HepG2 (cell line): ENCODE data around the gene SPATA25. TPM values are rescaled to one million over a fixed set of nuclear protein-coding genes. Genes with fewer than 3 reads are reported as not detected.
A peak's percentile ranks its signal among the peaks of the same experiment; 100 is the strongest.

ENCODE experiments used
- AHR ChIP-seq: IDR thresholded peaks from 2 replicates; pipeline ENCODE4 v1.6.1; 2018; ENCODE audit warnings: missing genetic modification reagents, missing compliant biosample characterization
- ARNT2 ChIP-seq: sonication (generic); formaldehyde crosslinking; IDR thresholded peaks from 2 replicates; pipeline ENCODE4 v1.8.0; 2022; ENCODE audit warnings: mild to moderate bottlenecking, low read depth, missing genetic modification reagents, moderate library complexity
- BCL6 ChIP-seq: IDR thresholded peaks from 2 replicates; pipeline ENCODE4 v1.6.1; 2016; ENCODE audit warnings: missing genetic modification reagents, missing compliant biosample characterization
- FOXJ3 ChIP-seq: sonication (generic); formaldehyde crosslinking; IDR thresholded peaks from 2 replicates; pipeline ENCODE4 v1.4.0; 2020; ENCODE audit warnings: missing genetic modification reagents, mild to moderate bottlenecking, borderline replicate concordance
- GTF3A ChIP-seq: sonication (generic); formaldehyde crosslinking; conservative IDR thresholded peaks from 2 replicates; pipeline ENCODE4 v1.4.0; 2020; ENCODE audit warnings: mild to moderate bottlenecking, missing genetic modification reagents
- KLF15 ChIP-seq: sonication (generic); formaldehyde crosslinking; IDR thresholded peaks from 2 replicates; pipeline ENCODE4 v1.8.1; 2023; ENCODE audit warnings: borderline replicate concordance, mild to moderate bottlenecking, inconsistent platforms, missing genetic modification reagents, mixed read lengths
- KMT2B ChIP-seq: IDR thresholded peaks from 2 replicates; pipeline ENCODE4 v1.6.1; 2016; ENCODE audit warnings: missing genetic modification reagents, missing compliant biosample characterization
- LCORL ChIP-seq, 2 experiments: fragments of 450-650 bp in 1 of 2; sonication (generic) in 1 of 2; formaldehyde crosslinking in 1 of 2; IDR thresholded peaks; 2 replicates each; pipeline versions ENCODE4 v1.5.0 to v1.6.1; 2017 to 2020; ENCODE audit warnings: antibody characterized with exemption in 1 of 2, missing genetic modification reagents in 1 of 2
- NFIB ChIP-seq: sonication (generic); formaldehyde crosslinking; IDR thresholded peaks from 2 replicates; pipeline ENCODE4 v1.9.0; 2021; ENCODE audit warnings: missing genetic modification reagents, mild to moderate bottlenecking, borderline replicate concordance
- NR2F1 ChIP-seq, 2 experiments: fragments of 450-650 bp in 1 of 2; formaldehyde crosslinking in 1 of 2; IDR thresholded peaks; 2 replicates each; pipeline versions ENCODE4 v1.5.0 to v1.6.1; 2016 to 2020; ENCODE audit warnings: mild to moderate bottlenecking in 1 of 2, missing compliant biosample characterization in 1 of 2, missing genetic modification reagents in 1 of 2, moderate library complexity in 1 of 2
- RBFOX2 ChIP-seq: fragments of 200-400 bp; formaldehyde crosslinking; IDR thresholded peaks from 2 replicates; pipeline ENCODE4 v1.6.1; 2017; ENCODE audit warnings: low read depth, mild to moderate bottlenecking, low read length
- SETDB1 ChIP-seq: sonication (generic); formaldehyde crosslinking; IDR thresholded peaks from 2 replicates; pipeline ENCODE4 v1.5.1; 2020; ENCODE audit warnings: missing genetic modification reagents, mild to moderate bottlenecking, borderline replicate concordance
- SIN3B ChIP-seq: fragments of 150-350 bp; IDR thresholded peaks from 2 replicates; pipeline ENCODE4 v1.6.1; 2014; ENCODE audit warnings: low read length
- ZFX ChIP-seq: sonication (generic); formaldehyde crosslinking; IDR thresholded peaks from 2 replicates; pipeline ENCODE4 v1.4.0; 2020; ENCODE audit warnings: mild to moderate bottlenecking, low read depth, missing genetic modification reagents, moderate library complexity
- ZIK1 ChIP-seq: sonication (generic); formaldehyde crosslinking; IDR thresholded peaks from 2 replicates; pipeline ENCODE4 v1.5.0; 2020; ENCODE audit warnings: mild to moderate bottlenecking, low read depth, missing genetic modification reagents, borderline replicate concordance
- ZMAT3 ChIP-seq: sonication (generic); formaldehyde crosslinking; conservative IDR thresholded peaks from 2 replicates; pipeline ENCODE4 v1.7.0; 2021; ENCODE audit warnings: missing genetic modification reagents
- ZNF382 ChIP-seq: sonication (generic); formaldehyde crosslinking; IDR thresholded peaks from 2 replicates; pipeline ENCODE4 v1.5.0; 2020; ENCODE audit warnings: missing genetic modification reagents, mild to moderate bottlenecking, borderline replicate concordance
- ZNF530 ChIP-seq: sonication (generic); formaldehyde crosslinking; IDR thresholded peaks from 2 replicates; pipeline ENCODE4 v1.5.0; 2020; ENCODE audit warnings: low read depth, mild to moderate bottlenecking, missing genetic modification reagents
- ZNF7 ChIP-seq: IDR thresholded peaks from 2 replicates; pipeline ENCODE4 v1.6.1; 2016; ENCODE audit warnings: missing biosample characterization, missing genetic modification reagents
- ZNF713 ChIP-seq: sonication (generic); formaldehyde crosslinking; IDR thresholded peaks from 2 replicates; pipeline ENCODE4 v1.4.0; 2020; ENCODE audit warnings: mild to moderate bottlenecking, missing genetic modification reagents
- ZNF790 ChIP-seq: sonication (generic); formaldehyde crosslinking; IDR thresholded peaks from 2 replicates; pipeline ENCODE4 v1.8.0; 2022; ENCODE audit warnings: missing genetic modification reagents, mild to moderate bottlenecking, borderline replicate concordance
- ZSCAN12 ChIP-seq: sonication (generic); formaldehyde crosslinking; IDR thresholded peaks from 2 replicates; pipeline ENCODE4 v1.9.0; 2021; ENCODE audit warnings: mild to moderate bottlenecking, missing genetic modification reagents
- polyA plus RNA-seq, 8 experiments: library from polyadenylated mRNA; depleted of rRNA in 3 of 8; stranded (reverse) in 7 of 8; unstranded in 1 of 8; fragments of >200 nt; fragmentation: Illumina TruSeq in 4 of 8; extraction: Trizol in 4 of 8; gene quantifications; 2 replicates each; pipeline versions ENCODE4 v1.2.1 to v1.2.3, GENCODE V29; 2011 to 2016; ENCODE audit warnings: low read depth in 4 of 8, missing spikeins in 1 of 8, mixed read lengths in 1 of 8; ENCODE audit not compliant: insufficient read depth in 1 of 8
- total RNA-seq, 5 experiments: library from RNA; depleted of rRNA; stranded (reverse); fragments of >200 nt; fragmentation: Illumina TruSeq; extraction: Trizol; gene quantifications; 2 replicates each; pipeline ENCODE4 v1.2.3, GENCODE V29; 2016; ENCODE audit warnings: low read depth in 1 of 5
- TF ChIP-seq, protein P1 (sequence below): sonication (generic); formaldehyde crosslinking; IDR thresholded peaks from 2 replicates; pipeline ENCODE4 v1.4.0; 2020; ENCODE audit warnings: mild to moderate bottlenecking, low read depth, missing genetic modification reagents
- TF ChIP-seq, protein P2 (sequence below): sonication (generic); formaldehyde crosslinking; IDR thresholded peaks from 2 replicates; pipeline ENCODE4 v1.8.0; 2022; ENCODE audit warnings: mild to moderate bottlenecking, missing genetic modification reagents, moderate library complexity
- TF ChIP-seq, protein P3 (sequence below): IDR thresholded peaks from 2 replicates; pipeline ENCODE4 v1.6.1; 2016; ENCODE audit warnings: control low read depth

Gene SPATA25
- total and polyA plus RNA-seq, 2 of the 13 experiments (the other 11 are each of a cell fraction or from before 2014, with no cell fraction given), result 4.8 to 7.6 TPM

DNA sequence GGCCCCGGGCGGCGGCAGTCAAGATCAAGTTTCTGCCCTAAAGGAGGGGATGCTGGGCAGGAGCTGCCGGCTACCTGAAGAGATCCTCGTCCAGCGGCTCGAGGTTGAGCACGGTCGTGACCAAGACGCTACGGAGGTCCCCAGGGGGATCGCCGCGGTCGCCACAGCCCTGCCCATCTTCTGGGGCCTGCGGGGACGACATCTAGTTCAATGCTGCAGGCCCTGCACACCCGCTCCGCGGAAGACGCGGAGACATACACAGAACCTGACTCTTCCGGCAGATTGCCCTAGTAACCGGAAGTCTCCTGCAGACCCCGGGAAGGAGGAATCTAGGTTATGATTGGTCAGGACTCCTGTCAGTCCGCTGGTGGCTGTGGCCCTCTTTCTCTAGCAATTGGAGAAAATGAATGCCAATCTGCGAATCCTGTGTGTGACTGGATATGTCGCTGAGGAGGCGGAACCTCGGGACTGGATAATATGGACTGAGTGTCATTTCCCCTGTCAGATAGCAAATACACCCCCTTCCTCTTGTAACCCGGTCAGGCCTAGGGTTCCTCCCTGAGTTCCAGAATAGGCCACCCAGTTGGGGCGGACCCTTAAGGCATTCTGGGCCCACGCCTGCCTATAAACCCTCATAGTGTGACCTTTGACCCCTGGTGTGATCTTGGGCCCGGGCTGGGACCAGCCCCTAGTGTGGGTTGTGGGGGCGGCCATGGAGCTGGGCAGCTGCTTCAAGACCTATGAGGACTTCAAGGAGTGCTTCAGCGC, 30.1 kb downstream of the SPATA25 start, which contains the start of the genes ACOT8 and ZSWIM3 (continued):
- TF ChIP-seq, protein P1, sequence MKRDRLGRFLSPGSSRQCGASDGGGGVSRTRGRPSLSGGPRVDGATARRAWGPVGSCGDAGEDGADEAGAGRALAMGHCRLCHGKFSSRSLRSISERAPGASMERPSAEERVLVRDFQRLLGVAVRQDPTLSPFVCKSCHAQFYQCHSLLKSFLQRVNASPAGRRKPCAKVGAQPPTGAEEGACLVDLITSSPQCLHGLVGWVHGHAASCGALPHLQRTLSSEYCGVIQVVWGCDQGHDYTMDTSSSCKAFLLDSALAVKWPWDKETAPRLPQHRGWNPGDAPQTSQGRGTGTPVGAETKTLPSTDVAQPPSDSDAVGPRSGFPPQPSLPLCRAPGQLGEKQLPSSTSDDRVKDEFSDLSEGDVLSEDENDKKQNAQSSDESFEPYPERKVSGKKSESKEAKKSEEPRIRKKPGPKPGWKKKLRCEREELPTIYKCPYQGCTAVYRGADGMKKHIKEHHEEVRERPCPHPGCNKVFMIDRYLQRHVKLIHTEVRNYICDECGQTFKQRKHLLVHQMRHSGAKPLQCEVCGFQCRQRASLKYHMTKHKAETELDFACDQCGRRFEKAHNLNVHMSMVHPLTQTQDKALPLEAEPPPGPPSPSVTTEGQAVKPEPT (CRISPR knock-in tag), result no peak
- TF ChIP-seq, protein P2, sequence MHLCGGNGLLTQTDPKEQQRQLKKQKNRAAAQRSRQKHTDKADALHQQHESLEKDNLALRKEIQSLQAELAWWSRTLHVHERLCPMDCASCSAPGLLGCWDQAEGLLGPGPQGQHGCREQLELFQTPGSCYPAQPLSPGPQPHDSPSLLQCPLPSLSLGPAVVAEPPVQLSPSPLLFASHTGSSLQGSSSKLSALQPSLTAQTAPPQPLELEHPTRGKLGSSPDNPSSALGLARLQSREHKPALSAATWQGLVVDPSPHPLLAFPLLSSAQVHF (CRISPR knock-in tag), result no peak
- TF ChIP-seq GTF3A (CRISPR knock-in tag), result no peak
- TF ChIP-seq ZSCAN12 (CRISPR knock-in tag), result peak; percentile 52; the same call in 1 of the 2 replicates
- TF ChIP-seq ARNT2 (CRISPR knock-in tag), result no peak; the same call in 1 of the 2 replicates
- no peak for TF ChIP-seq SETDB1 (CRISPR knock-in tag)
- TF ChIP-seq ZNF7 (CRISPR knock-in tag), result no peak
- TF ChIP-seq KMT2B (CRISPR knock-in tag), result peak; percentile 88
- TF ChIP-seq BCL6, result peak; percentile 23; the same call in 1 of the 2 replicates
- no peak for TF ChIP-seq LCORL (IDR thresholded peaks at IDR 0.05)
- no peak; the same call in 1 of the 2 replicates for TF ChIP-seq LCORL (CRISPR knock-in tag; IDR thresholded peaks at IDR 0.05)
- TF ChIP-seq ZNF530 (CRISPR knock-in tag), result peak; percentile 38; the same call in 1 of the 2 replicates
- TF ChIP-seq KLF15 (CRISPR knock-in tag), result no peak
- TF ChIP-seq ZMAT3 (CRISPR knock-in tag), result peak; percentile 99
- TF ChIP-seq ZNF382 (CRISPR knock-in tag), result no peak
- peak; percentile 97 for TF ChIP-seq ZFX
- TF ChIP-seq NFIB (CRISPR knock-in tag), result no peak
- peak; percentile 84 for TF ChIP-seq RBFOX2
- peak; percentile 57 to 96; a peak in 3 of 4 replicates for TF ChIP-seq NR2F1 (CRISPR knock-in tag; IDR thresholded peaks at IDR 0.05)
- TF ChIP-seq, protein P3, sequence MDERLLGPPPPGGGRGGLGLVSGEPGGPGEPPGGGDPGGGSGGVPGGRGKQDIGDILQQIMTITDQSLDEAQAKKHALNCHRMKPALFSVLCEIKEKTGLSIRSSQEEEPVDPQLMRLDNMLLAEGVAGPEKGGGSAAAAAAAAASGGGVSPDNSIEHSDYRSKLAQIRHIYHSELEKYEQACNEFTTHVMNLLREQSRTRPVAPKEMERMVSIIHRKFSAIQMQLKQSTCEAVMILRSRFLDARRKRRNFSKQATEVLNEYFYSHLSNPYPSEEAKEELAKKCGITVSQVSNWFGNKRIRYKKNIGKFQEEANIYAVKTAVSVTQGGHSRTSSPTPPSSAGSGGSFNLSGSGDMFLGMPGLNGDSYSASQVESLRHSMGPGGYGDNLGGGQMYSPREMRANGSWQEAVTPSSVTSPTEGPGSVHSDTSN (CRISPR knock-in tag), result peak; percentile 100
- no peak; the same call in 1 of the 2 replicates for TF ChIP-seq AHR (CRISPR knock-in tag)
- TF ChIP-seq SIN3B, result peak; percentile 48; the same call in 1 of the 2 replicates
- TF ChIP-seq ZNF790 (CRISPR knock-in tag), result no peak
- TF ChIP-seq FOXJ3, result peak; percentile 55; the same call in 1 of the 2 replicates
- TF ChIP-seq ZIK1 (CRISPR knock-in tag), result 0 out of 2 replicates have a peak, but pooled peaks have one; percentile 38
- 0 out of 2 replicates have a peak, but pooled peaks have one; percentile 36 for TF ChIP-seq ZNF713
